HG03108 (cell line): ENCODE measurements around the gene ULK1.
"Not testable (repeated sequence)": the region's sequence is repeated elsewhere in the genome, so short reads cannot be mapped to it uniquely, and the experiment has no call there.

Experiments
- ATAC-seq: cut with Tn5 transposase; IDR thresholded peaks from one replicate; pipeline ENCODE4 v1.9.1; 2021; ENCODE audit warnings: moderate library complexity; ENCODE audit not compliant: unreplicated experiment

Gene ULK1

GRCh38 chr12:131941116-131941986 lies 46.9 kb downstream of the ULK1 start:
- no peak for ATAC-seq

GRCh38 chr12:131941987-131942341 lies 47.5 kb downstream of the ULK1 start:
- no peak for ATAC-seq

GRCh38 chr12:131942671-131943070 lies 48.2 kb downstream of the ULK1 start:
- no peak for ATAC-seq

- no peak for ATAC-seq
Observed at GRCh38 chr12:131943389-131943788, 49.0 kb downstream of the ULK1 start.

GRCh38 chr12:131943876-131944275 lies 49.5 kb downstream of the ULK1 start:
- no peak for ATAC-seq

GRCh38 chr12:131944601-131945251 lies 50.3 kb downstream of the ULK1 start:
- no peak for ATAC-seq

GRCh38 chr12:131946757-131947156 lies 52.3 kb downstream of the ULK1 start:
- ATAC-seq: no peak

- no peak for ATAC-seq
Observed at GRCh38 chr12:131947482-131948027, 53.1 kb downstream of the ULK1 start.

GRCh38 chr12:131948166-131948712 lies 53.8 kb downstream of the ULK1 start:
- ATAC-seq: no peak

GRCh38 chr12:131948713-131949430 lies 54.5 kb downstream of the ULK1 start:
- ATAC-seq: not testable (repeated sequence)

GRCh38 chr12:131949431-131950181 lies 55.2 kb downstream of the ULK1 start, which contains the start of gene EP400:
Gene EP400, plus strand, starts transcription at chr12:131949942. Its CDS starts 10,678 bp downstream, at chr12:131960620.
- ATAC-seq: peak; percentile 88

GRCh38 chr12:131950182-131950913 lies 55.9 kb downstream of the ULK1 start:
- ATAC-seq: peak; percentile 13

GRCh38 chr12:131953810-131954209 lies 59.4 kb downstream of the ULK1 start:
- ATAC-seq: not testable (repeated sequence)

- ATAC-seq: not testable (repeated sequence)
Observed at GRCh38 chr12:131954460-131954859, 60.0 kb downstream of the ULK1 start.

GRCh38 chr12:131959116-131959515 lies 64.7 kb downstream of the ULK1 start:
- ATAC-seq: no peak

- no peak for ATAC-seq
Observed at GRCh38 chr12:131959641-131960589, 65.5 kb downstream of the ULK1 start.

GRCh38 chr12:131960590-131961325 lies 66.3 kb downstream of the ULK1 start:
- not testable (repeated sequence) for ATAC-seq

GRCh38 chr12:131961328-131961727 lies 66.9 kb downstream of the ULK1 start:
- not testable (repeated sequence) for ATAC-seq
